ENCODE results near the gene HRH2.

DNA sequence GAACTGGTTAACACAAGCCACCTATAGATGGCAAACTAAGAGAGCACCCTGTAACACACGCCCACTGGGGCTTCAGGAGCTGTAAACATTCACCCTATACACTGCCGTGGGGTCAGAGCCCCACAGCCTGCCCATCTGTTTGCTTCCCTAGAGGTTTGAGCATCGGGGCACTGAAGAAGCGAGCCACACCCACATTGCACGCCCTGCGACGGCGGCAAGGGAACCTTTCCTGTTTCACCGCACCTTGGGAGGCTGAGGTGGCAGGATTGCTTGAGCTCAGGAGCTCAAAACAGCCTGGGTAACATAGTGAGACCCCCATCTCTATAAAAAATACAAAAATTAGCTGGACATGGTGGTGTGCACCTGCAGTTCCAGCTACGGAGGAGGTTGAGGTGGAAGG, 76.6 kb downstream of the HRH2 start:
- TF ChIP-seq, protein P1, sequence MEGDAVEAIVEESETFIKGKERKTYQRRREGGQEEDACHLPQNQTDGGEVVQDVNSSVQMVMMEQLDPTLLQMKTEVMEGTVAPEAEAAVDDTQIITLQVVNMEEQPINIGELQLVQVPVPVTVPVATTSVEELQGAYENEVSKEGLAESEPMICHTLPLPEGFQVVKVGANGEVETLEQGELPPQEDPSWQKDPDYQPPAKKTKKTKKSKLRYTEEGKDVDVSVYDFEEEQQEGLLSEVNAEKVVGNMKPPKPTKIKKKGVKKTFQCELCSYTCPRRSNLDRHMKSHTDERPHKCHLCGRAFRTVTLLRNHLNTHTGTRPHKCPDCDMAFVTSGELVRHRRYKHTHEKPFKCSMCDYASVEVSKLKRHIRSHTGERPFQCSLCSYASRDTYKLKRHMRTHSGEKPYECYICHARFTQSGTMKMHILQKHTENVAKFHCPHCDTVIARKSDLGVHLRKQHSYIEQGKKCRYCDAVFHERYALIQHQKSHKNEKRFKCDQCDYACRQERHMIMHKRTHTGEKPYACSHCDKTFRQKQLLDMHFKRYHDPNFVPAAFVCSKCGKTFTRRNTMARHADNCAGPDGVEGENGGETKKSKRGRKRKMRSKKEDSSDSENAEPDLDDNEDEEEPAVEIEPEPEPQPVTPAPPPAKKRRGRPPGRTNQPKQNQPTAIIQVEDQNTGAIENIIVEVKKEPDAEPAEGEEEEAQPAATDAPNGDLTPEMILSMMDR (conservative IDR thresholded peaks at IDR 0.05), result no peak
- no peak for TF ChIP-seq EZH2 (IDR thresholded peaks at IDR 0.05; ENCODE audit: low read depth)

Data from PC-9 (cell line).